Liver (tissue), 9 donors: ENCODE data around the gene SLAIN1. TPM values are rescaled to one million over a fixed set of nuclear protein-coding genes. Genes with fewer than 3 reads are reported as not detected.

Experiments used
- DNase-seq: peaks from one replicate; pipeline ENCODE4 v3.0.0-alpha.2; 2017; ENCODE audit warnings: low spot score
- H3K27ac ChIP-seq, 2 donors: one replicate each; pipeline ENCODE4 v1.7.0; 2013; ENCODE audit warnings: inconsistent platforms in 2 of 2, low read length in 2 of 2, control low read depth in 1 of 2, low read depth in 1 of 2, mild to moderate bottlenecking in 1 of 2
- H3K27me3 ChIP-seq, 4 donors: one replicate each; pipeline versions ENCODE4 v1.6.1 to v1.7.0; 2013; ENCODE audit warnings: low read length in 3 of 4, inconsistent platforms in 1 of 4, mild to moderate bottlenecking in 1 of 4, moderate library complexity in 1 of 4; ENCODE audit not compliant: control insufficient read depth in 4 of 4, insufficient read depth in 4 of 4
- H3K36me3 ChIP-seq, 4 donors: one replicate each; pipeline versions ENCODE4 v1.6.1 to v1.7.0; 2013; ENCODE audit warnings: low read length in 3 of 4, mild to moderate bottlenecking in 3 of 4, low read depth in 1 of 4, moderate library complexity in 1 of 4; ENCODE audit not compliant: control insufficient read depth in 4 of 4, insufficient read depth in 3 of 4
- H3K4me1 ChIP-seq, 4 donors: one replicate each; pipeline versions ENCODE4 v1.6.1 to v1.7.0; 2013; ENCODE audit warnings: low read length in 3 of 4, mild to moderate bottlenecking in 3 of 4, moderate library complexity in 1 of 4; ENCODE audit not compliant: control insufficient read depth in 4 of 4, insufficient read depth in 4 of 4
- H3K4me3 ChIP-seq, 3 donors: one replicate each; pipeline versions ENCODE4 v1.6.1 to v1.7.0; 2013; ENCODE audit warnings: low read length in 3 of 3, control low read depth in 1 of 3, low read depth in 1 of 3, mild to moderate bottlenecking in 1 of 3
- H3K9ac ChIP-seq, 2 donors: one replicate each; pipeline ENCODE4 v1.7.0; 2013; ENCODE audit warnings: low read length in 2 of 2, mild to moderate bottlenecking in 2 of 2, moderate library complexity in 2 of 2, control low read depth in 1 of 2, low read depth in 1 of 2
- H3K9me3 ChIP-seq, 4 donors: one replicate each; pipeline versions ENCODE4 v1.6.1 to v1.7.0; 2013; ENCODE audit warnings: low read length in 3 of 4; ENCODE audit not compliant: control insufficient read depth in 4 of 4
- EGR1 ChIP-seq, 2 donors: IDR thresholded peaks; 2 replicates each; pipeline ENCODE4 v1.6.1; 2016 to 2018; ENCODE audit warnings: antibody characterized with exemption in 2 of 2, low read depth in 2 of 2
- FOXA1 ChIP-seq: IDR thresholded peaks from 2 replicates; pipeline ENCODE4 v1.6.1; 2016; ENCODE audit warnings: antibody characterized with exemption
- FOXA2 ChIP-seq: IDR thresholded peaks from 2 replicates; pipeline ENCODE4 v1.6.1; 2016; ENCODE audit warnings: antibody characterized with exemption
- GABPA ChIP-seq, 2 donors: IDR thresholded peaks in 1 of 2; conservative IDR thresholded peaks in 1 of 2; 2 replicates each; pipeline ENCODE4 v1.6.1; 2016; ENCODE audit warnings: antibody characterized with exemption in 2 of 2, mild to moderate bottlenecking in 1 of 2, moderate library complexity in 1 of 2
- HNF4A ChIP-seq, 2 donors: conservative IDR thresholded peaks; 2 replicates each; pipeline ENCODE4 v1.6.1; 2016; ENCODE audit warnings: antibody characterized with exemption in 2 of 2, mild to moderate bottlenecking in 2 of 2
- HNF4G ChIP-seq: IDR thresholded peaks from 2 replicates; pipeline ENCODE4 v1.6.1; 2016; ENCODE audit warnings: antibody characterized with exemption
- JUND ChIP-seq, 2 donors: IDR thresholded peaks; 2 replicates each; pipeline ENCODE4 v1.6.1; 2016; ENCODE audit warnings: antibody characterized with exemption in 2 of 2
- RAD21 ChIP-seq, 2 donors: IDR thresholded peaks; 2 replicates each; pipeline ENCODE4 v1.6.1; 2016; ENCODE audit warnings: antibody characterized with exemption in 2 of 2, mild to moderate bottlenecking in 2 of 2
- SP1 ChIP-seq: IDR thresholded peaks from 2 replicates; pipeline ENCODE4 v1.6.1; 2018; ENCODE audit warnings: antibody characterized with exemption, mild to moderate bottlenecking
- TAF1 ChIP-seq: conservative IDR thresholded peaks from 2 replicates; pipeline ENCODE4 v1.6.1; 2016; ENCODE audit warnings: antibody characterized with exemption, mild to moderate bottlenecking
- YY1 ChIP-seq: IDR thresholded peaks from 2 replicates; pipeline ENCODE4 v1.6.1; 2016; ENCODE audit warnings: antibody characterized with exemption, mild to moderate bottlenecking
- ZBTB33 ChIP-seq: IDR thresholded peaks from 2 replicates; pipeline ENCODE4 v1.6.1; 2016; ENCODE audit warnings: antibody characterized with exemption
- WGBS: extraction: QIAGEN DNeasy Blood & Tissue Kit; methylation state at CpG from one replicate; pipeline ENCODE4 v1.1.7; 2013; 5-methylcytosine and 5-hydroxymethylcytosine counted together
- polyA plus RNA-seq, 2 donors: library from polyadenylated mRNA; stranded (reverse) in 1 of 2; unstranded in 1 of 2; fragments of 200-250 nt in 1 of 2; fragments of >200 nt in 1 of 2; fragmentation: Nextera tagmentation in 1 of 2; extraction: Ambion mirVana in 1 of 2; gene quantifications; one replicate each; pipeline versions ENCODE4 v1.2.1 to v1.2.3, GENCODE V29; 2013 to 2015
- total RNA-seq, 2 donors: library from RNA; depleted of rRNA; stranded (reverse); fragments of >200 nt; gene quantifications; one replicate each; pipeline ENCODE4 v1.2.3, GENCODE V29; 2014
- TF ChIP-seq, protein P1 (sequence below): IDR thresholded peaks from 2 replicates; pipeline ENCODE4 v1.6.1; 2016; ENCODE audit warnings: antibody characterized with exemption
- TF ChIP-seq, protein P2 (sequence below): IDR thresholded peaks from 2 replicates; pipeline ENCODE4 v1.6.1; 2016; ENCODE audit warnings: antibody characterized with exemption
- TF ChIP-seq, protein P3 (sequence below): fragments of 150-350 bp; IDR thresholded peaks from 2 replicates; pipeline ENCODE4 v1.5.1; 2017; ENCODE audit warnings: improper control_type of control experiment, low read depth, low read length; ENCODE audit not compliant: missing input control
- donor health status: healthy.
- donor health status: healthy.
- donor health status: healthy.
- donor health status: healthy.
- donor health status: healthy.

Gene SLAIN1
- total and polyA plus RNA-seq, 4 donors: 1.9 to 7.9 (median 7.1) TPM

- DNase-seq: no peak
- Histone ChIP-seq H3K9ac (no peak overlapping the region), H3K4me1 (peaks cover 0 to 4% (median 0%) of the 10 kb centered on the region in 4 donors), H3K36me3 (no peaks in the 10 kb centered on the region), H3K4me3 (no peak overlapping the region), H3K27ac (no peak overlapping the region), H3K9me3 (no peaks in the 10 kb centered on the region), H3K27me3 (no peaks in the 10 kb centered on the region)
- TF ChIP-seq TAF1 (no peak), HNF4G (no peak), FOXA1 (no peak), GABPA (IDR thresholded peaks at IDR 0.05 in 1 of 2, conservative IDR thresholded peaks at IDR 0.05 in 1 of 2) (no peak), YY1 (no peak), JUND (IDR thresholded peaks at IDR 0.05) (no peak), RAD21 (IDR thresholded peaks at IDR 0.05) (no peak), EGR1 (IDR thresholded peaks at IDR 0.05; ENCODE audit: low read depth in 2 of 2) (no peak), ZBTB33 (no peak), HNF4A (conservative IDR thresholded peaks at IDR 0.05) (no peak), SP1 (no peak)
- TF ChIP-seq, protein P1, sequence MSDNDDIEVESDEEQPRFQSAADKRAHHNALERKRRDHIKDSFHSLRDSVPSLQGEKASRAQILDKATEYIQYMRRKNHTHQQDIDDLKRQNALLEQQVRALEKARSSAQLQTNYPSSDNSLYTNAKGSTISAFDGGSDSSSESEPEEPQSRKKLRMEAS: no peak
- 54% methylated on average over 5 of the region's 5 CpGs for WGBS
Measured at GRCh38 chr13:77784515-77784914, 87.0 kb downstream of the SLAIN1 start.

DNA sequence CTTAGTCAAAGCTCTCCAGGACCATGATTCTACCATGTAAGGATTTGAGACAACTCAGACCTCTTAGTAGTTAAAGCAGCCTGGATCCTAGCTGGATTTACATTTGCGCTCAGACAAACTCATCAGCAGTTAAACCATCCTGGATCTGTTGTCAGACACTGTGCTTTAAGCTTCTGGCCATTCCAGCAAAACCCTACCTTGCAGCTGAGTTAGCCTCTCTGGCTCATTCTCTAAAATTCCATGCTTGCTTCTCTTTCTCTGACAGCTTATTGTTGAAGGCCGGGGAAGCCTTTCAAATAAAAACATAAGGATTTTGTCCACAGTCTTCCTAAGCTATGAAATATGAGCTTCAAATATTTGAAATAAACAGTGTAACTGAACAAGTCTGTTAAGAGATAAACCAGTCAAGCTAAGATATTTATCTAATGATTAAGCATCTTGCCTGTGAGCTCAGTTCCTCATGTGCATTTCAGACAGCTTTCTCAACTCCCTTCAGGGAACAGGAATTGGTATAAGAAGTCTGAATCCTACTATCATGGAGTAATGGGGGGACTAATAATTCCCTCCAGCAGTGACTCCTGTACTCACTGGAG, 89.3 kb downstream of the SLAIN1 start:
- Histone ChIP-seq H3K27ac (no peak overlapping the region), H3K4me3 (no peak overlapping the region), H3K36me3 (no peaks in the 10 kb centered on the region), H3K27me3 (no peaks in the 10 kb centered on the region), H3K9me3 (peaks cover 3 to 15% (median 6%) of the 10 kb centered on the region in 4 donors), H3K4me1 (no peaks in the 10 kb centered on the region), H3K9ac (no peak overlapping the region)
- 92% methylated on average over 2 of the region's 2 CpGs for WGBS
- no peak for TF ChIP-seq EGR1 (IDR thresholded peaks at IDR 0.05; ENCODE audit: low read depth in 2 of 2)
- no peak for TF ChIP-seq ZBTB33
- TF ChIP-seq FOXA2: no peak
- TF ChIP-seq, protein P2, sequence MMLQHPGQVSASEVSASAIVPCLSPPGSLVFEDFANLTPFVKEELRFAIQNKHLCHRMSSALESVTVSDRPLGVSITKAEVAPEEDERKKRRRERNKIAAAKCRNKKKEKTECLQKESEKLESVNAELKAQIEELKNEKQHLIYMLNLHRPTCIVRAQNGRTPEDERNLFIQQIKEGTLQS: no peak
- TF ChIP-seq, protein P3, sequence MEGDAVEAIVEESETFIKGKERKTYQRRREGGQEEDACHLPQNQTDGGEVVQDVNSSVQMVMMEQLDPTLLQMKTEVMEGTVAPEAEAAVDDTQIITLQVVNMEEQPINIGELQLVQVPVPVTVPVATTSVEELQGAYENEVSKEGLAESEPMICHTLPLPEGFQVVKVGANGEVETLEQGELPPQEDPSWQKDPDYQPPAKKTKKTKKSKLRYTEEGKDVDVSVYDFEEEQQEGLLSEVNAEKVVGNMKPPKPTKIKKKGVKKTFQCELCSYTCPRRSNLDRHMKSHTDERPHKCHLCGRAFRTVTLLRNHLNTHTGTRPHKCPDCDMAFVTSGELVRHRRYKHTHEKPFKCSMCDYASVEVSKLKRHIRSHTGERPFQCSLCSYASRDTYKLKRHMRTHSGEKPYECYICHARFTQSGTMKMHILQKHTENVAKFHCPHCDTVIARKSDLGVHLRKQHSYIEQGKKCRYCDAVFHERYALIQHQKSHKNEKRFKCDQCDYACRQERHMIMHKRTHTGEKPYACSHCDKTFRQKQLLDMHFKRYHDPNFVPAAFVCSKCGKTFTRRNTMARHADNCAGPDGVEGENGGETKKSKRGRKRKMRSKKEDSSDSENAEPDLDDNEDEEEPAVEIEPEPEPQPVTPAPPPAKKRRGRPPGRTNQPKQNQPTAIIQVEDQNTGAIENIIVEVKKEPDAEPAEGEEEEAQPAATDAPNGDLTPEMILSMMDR: no peak
- no peak for TF ChIP-seq YY1
- TF ChIP-seq, protein P1: no peak
- TF ChIP-seq GABPA (IDR thresholded peaks at IDR 0.05 in 1 of 2, conservative IDR thresholded peaks at IDR 0.05 in 1 of 2): no peak
- no peak for DNase-seq
